AG08395 (cell line): ENCODE results near the gene EBF4.
A peak's percentile ranks its signal among the peaks of the same experiment; 100 is the strongest.
"Not testable (repeated sequence)": the region's sequence is repeated elsewhere in the genome, so short reads cannot be mapped to it uniquely, and the experiment has no call there.

ENCODE experiments used
- DNase-seq: peaks from one replicate; pipeline ENCODE4 v3.0.0; 2012; ENCODE audit warnings: mixed read lengths, low spot score

Gene EBF4

DNA sequence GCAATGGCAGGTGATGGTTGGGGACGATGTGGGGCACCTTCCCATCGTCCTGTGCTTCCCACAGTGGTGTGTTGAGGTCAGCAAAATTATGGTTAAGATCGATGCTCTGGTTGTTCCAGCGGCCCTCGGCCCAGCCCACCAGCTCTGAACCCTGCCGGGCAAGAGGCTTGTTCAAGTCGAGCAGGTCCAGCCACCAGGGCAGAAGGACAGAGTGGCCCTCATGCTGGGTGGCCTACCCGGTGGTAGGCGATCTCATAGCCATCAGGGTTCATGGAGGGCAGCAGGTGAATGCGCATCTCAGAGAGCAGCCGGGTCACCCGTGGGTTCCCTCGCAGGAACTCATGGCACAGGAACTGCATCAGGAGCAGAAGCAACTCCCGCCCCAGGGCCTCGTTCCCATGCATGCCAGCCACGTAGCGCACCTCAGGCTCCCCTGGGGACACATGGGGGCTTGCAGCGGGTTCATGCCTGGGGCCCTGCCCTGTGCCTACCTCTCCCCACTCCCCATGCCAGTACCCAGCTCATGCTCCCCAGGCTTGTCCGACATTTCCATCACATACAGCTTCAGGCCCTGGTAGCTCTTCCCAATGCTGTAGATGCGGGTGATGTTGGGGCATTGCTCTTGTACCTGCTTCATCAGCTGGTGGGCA is 103.6 kb downstream of the EBF4 start:
- no peak for DNase-seq

DNA sequence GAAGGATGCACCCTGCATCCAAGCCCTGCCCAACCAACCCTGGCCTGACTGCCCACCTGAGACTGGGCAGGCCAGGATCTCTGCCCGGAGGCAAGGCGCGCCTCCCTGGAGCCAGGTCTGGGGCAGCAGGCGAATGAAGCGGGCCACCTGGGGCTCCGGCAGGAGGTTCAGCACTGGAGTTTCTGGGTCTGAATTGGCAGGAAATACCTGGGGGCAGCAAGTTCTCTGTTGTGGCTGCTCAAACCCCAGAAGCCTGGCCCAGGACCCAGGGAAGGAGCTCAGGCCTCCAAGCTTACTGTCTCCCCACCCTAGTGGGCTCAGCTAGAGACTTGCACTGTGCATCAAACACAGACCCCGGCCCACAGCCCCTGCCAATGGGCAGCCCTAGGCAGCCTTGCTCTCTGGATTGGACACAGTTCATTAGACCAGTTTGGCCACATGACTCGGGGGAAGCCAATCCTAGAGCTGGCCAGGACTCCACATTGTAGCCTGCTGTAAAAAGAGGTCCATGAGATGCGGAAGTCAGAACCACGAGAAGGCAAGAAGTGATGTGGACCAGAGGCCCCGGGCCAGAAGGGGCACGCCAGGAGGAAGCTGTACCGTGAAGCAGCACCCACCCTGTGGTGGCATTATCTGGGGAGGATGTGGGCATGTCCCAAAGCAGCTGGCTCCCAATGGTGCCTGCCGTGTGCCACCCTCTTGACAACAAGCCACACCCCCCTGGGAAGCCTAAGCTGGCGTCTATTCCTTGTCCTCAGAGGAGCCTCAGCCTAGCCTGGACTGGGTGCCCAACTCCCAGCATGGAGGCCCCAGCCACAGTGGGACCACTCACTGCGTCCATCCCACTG is 104.8 kb downstream of the EBF4 start:
- DNase-seq: no peak

DNA sequence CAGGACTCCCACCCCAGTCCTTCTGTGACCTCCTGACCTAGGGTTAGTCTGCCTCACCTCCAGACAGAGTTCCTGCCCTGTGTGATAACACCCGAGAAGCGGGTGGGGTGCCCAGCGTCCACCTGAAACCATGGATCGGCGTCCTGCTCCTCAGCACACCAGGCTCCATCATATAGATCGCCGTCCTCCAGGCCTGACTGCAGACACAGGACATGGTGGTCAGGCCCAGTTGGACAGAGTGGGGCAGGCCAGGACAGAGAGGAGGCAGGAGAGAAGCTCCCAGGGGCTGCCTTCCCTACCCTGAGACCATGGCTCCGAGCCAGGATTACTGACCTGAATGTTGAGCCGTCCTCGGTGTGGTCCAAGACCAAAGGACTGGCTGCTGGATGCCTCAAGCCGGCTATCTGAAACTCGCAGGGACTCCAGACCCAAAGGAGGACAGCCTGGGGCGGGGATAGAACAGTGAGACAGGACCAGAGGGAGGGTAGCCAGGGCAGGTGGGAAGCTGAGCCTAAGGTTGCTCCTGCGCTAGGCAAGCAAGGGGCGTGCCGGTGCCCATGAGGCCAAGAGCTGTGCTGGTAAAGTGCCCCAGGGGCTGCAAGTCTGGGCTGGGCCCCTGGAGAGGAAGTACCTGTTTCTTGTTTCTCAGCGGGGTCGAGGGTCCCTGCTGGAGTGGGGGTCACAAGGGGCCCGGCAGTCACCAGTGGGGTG is 105.7 kb downstream of the EBF4 start:
- no peak for DNase-seq

DNA sequence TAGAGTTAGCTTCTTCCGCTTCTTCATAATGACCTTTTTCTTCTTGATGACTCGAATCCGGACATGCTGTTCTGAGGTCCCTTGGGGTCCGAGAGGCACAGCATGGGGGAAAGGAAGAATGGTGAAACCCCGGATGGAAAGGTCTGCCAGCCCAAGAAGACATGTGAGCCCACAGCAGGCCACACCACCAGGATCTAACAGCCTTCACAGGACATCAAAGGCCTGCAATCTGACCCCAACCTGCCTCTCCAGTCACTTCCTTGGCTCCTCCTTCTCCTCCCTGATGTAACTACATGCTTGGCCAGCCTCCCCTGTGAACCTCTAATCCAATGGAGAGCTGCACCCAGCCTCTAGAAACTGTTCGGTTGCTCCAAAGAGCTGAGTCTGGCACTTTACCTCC is 106.2 kb downstream of the EBF4 start:
- no peak for DNase-seq

DNA sequence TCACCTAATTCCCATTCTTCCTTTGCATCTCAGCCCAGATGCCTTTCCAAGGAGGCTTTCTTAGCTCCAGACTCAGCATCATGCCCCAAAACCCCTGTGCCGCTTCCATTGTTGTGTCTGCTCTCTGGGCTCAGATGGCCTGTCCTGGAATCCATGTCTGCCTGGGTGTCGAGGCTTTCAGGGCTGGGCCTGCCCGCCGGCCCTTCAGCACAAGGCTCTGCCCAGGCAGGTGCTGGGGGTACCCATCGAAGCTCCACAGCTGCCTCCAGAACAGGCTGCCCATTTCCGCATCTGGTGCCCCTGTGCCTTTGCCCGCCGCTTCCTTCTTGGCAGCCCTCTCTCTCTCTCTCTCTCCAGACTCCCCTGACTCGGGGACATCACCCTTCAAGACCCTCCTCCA is 106.7 kb downstream of the EBF4 start:
- no peak for DNase-seq

DNA sequence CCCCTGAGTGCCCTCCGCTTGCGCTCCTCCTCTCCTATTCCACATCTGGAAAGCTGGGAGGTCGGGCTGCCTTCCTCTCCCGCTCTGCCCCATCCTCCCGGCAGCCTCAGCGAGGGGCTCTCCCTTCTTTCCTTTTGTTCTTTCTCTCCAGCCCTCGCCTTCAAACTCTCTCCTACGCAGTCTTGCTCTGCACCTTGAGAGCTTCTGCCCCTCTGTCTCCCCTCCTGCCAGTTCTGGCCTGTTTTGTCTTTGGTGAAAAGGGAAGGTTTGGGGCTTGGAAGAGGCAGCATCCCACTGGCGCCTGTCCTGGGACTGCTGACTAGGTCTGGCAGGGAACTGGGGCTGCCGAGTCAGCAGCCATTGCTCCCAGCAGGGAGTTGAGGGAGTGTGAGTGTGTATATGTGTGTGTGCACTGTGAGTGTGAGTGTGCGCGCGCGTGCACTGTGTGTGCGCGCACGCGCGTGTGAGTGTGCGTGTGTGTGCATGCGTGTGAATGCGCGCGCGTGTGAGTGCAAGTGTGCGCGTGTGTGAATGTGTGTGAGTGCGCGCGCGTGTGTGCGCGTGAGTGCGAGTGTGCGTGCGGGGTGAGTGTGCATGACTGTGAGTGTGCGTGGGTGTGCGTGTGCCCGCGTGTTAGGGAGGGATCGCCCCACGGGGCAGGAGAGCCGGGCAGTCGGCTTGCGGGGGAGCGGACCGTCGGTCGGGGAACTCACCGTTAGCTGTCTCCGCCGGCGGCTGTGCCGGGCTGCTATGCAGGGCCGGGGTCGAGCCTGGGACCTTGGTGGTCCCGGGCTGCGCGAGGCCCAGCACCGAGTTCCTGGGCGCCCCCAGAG is 107.3 kb downstream of the EBF4 start:
- DNase-seq: peak; percentile 48

DNA sequence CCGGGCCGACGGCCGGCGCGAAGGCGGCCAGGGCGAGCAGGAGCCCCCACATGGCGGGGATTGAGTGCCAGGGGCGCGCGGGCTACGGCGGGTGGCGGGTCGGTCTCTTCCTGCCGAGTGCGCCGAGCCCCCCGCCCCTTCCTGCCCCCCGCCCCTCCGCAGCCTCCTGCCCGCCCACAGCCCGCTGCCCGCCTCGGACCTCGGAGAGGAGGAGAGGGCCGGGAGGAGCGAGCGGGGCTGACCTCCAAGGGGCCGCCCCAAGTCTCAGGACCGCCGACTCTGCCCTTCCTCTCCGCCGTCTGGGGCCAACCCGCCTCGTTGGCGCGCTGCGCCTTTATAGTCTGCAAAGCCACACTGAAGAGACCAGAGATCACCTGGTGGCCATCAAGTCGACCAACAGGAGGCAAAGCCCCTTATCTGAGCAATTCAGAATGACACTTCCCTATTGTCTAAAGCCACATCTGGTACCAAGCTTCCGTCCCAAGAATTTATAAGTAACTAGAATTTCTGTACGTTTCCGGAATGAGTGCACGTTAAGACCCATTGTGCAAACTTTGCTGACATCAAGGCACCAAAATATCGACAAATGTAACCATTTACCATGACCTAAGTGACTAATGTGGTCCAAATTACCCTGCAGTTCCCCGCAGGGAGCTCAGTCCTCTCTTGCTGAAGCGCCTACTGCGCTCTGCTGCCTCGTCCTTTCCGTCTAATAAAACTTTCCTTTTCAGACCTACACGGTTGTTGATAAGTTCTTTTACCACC is 108.1 kb downstream of the EBF4 start, which contains the start of gene CPXM1:
TSS of gene CPXM1 (minus strand) at position 107 of the 765 bp plus-strand sequence. CDS start at position 52, 55 bp downstream.
- no peak for DNase-seq

DNA sequence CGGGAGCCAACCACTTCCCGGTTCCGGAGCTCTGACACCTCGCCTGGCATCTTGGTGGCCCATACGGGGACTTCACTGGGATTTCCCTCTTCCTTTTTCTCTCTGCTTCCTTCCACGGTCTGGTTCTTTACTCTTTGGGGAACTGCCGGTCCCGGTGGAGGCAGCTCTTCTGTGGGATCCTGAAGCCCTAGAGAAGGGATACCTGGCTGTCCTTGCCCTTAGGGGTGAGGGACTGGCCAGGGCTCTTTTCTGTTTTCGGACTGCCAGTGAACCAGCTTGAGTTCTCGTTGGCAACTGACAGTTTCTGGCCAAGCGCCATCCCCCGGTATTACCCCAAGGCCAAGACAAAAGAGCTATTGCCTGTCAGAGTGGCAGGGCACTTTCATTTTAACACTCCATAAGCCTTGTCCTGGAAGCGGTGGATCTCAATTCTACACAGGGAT is 108.7 kb downstream of the EBF4 start:
- DNase-seq: no peak

DNA sequence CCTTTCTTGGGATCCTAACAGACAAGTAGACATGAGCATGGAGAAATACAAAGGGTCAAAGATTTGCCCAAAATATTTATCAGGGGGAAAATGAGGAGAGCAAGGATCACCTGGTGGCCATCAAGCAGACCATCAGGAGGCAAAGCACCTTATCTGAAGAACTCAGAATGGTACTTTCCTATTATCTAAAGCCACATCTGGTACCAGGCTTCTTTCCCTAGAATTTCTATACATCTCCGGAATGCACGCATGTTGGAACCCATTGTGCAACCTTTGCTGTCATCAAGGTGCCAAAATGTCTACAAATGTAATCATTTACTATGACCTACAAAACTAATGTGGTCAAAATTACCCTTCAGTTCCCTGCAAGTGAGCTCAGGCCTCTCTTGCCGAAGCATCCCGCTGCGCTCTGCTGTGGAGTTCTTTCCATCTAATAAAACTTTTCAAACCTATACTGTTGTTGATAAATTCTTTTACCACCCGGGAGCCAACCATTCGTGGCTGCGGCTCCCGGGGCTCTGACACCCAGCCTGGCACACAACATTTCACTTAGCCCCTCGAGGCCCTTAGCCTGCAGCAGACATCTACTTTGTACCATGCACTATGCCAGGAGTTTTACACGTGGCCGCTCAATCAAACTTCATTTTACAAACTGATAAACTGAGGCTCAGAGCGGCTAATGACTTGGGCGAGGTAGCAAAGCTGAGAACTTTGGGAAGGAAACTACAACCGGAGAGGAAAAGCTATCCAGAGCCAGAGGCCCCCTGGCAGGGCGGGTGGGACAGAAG is 111.7 kb downstream of the EBF4 start:
- DNase-seq: no peak

DNA sequence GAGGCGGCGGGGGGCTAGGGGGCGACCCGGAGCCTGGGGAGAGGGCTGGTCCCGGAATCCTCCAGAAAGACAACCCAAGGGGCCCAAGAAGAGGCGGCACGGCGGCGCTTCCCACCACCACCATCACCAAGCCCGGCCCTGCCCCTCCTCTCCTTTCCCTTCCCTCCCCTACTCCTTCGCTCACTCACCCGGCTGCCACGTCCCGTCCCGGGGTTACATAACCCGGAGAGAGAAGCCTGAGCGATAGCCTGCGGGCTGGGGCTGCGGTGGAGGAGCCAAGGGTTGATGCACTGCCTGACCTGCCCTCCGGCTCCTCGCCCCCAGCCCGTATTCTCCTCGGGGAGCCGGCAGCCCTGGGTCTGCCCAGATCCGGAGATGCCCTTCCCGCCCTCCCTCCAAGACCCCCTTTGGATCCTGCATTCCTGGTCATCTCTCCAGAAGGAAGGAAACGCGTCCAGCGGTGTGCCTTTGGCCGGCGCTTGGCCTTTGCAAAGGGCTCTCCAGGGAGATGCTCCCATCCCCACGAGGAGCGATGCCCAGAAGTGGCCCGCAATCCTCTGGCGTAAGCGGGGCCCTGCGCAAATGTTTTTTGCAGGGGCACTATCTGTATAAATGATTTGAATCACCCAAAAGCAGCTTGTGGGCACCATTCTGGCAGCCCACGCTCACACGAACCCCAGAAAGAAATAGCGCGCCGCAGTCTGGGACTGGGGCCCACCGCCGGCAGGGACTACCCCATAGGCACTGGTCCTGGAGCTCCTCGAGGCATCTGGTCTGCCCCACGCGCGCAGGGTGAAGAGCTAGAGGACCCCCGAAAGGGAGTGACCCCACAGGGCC is 112.5 kb downstream of the EBF4 start:
- peak; percentile 35 for DNase-seq

DNA sequence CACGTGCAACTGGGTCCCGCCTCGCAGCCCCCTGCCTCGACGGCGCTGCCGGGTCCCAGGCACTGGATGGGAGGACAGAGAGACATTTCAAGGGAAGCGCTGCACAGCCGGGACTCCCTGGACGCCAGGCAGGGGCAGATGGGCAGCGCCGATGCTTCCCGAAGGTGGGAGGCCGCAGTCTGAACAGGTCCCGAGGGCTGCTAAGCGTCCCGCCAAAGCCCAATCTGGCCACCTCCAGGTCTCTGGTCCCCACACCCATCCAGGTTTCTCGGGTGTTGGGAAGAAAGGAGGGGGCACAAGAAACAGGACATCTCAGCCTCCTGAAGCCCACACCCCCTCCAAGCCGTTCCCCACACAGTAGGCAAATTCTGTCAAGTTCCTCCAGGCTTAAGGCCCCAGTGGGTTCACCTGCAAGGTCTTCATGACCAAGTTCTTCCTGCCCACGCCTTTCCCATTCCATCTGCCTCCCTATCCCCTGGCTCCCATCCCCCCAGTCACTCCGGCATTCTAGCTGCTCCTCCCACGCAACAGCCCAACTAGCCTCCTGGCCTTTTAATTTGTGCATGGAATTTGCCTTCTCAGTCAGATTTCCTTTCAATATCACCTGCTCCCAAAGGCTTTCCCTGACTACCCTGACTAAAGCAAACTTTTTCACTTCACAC is 113.2 kb downstream of the EBF4 start:
- no peak for DNase-seq

DNA sequence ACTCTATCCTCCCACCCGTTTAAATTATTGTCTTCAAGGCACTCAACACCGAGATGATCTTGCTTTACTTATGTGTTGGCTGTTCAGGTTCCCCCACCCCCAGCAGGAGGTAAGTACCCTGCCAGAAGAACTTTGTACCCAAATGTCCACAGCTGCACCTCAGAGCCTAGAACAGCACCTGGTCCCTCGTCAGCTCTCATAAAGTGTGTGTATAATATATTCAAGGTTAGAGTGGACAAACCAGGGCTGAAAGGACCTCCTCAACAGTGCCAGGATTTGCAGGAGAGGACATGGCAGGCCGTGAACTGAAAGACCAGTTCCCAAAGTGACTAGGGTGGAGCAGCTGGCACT is 113.7 kb downstream of the EBF4 start:
- DNase-seq: no peak

DNA sequence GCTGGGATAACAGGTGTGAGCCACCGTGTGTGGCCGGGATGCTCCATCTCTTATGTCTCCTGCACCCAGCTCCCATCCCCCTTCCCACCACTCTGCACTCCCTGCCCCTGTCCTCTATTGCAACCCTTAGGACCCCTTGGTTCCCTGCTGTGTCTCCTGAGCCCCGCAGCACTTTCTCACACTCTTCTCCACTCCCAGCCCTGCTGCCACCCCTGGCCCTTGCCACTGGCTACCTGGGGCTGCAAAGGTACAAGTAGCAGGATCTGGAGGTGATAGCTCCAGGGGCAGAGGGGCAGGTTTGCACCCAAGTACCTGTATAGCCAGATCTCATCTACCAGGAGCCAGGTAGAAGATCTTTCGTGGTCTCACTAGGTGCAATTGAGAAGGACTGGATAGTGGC is 114.4 kb downstream of the EBF4 start:
- DNase-seq: no peak

DNA sequence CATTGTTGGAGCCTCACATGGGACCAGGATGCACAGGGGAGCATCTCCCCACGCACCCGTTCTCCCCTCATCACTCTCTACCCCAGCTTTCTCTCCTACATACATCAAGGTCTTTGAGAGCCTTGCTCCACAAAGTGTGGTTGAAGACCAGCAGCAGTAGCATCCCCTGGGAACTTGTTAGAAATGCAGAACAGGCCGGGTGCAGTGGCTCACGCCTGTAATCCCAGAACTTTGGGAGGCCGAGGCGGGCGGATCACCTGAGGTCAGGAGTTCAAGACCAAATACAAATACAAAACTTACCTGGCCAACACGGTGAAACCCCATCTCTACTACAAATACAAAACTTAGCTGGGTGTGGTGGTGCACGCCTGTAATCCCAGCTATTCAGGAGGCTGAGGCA is 115.3 kb downstream of the EBF4 start:
- DNase-seq: not testable (repeated sequence)

DNA sequence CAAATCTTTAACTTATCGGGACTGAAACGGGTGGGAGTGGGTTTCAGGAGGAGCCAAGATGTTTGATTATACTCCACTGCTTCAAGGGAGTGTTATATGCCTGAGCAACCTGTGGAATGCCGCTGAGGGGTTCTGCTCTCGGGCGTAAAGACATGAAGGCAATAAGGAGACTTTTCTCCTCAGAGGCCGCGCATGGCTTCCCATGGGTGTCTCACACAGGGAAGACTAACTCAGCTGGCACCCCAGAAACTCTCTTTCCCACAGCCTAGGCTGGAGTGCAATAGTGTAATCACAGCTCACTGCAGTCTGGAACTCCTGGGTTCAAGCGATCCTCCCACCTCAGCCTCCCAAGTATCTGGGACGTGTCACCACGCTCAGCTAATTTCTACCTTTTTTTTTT is 117.1 kb downstream of the EBF4 start:
- no peak for DNase-seq
